NT2/D1 (cell line): ENCODE data around the gene MAGI2.

Experiments
- SUZ12 ChIP-seq: IDR thresholded peaks from 2 replicates; pipeline ENCODE4 v1.6.1; 2011; ENCODE audit not compliant: insufficient read length, insufficient read depth; ENCODE audit errors: extremely low read depth
- YY1 ChIP-seq: IDR thresholded peaks from 2 replicates; pipeline ENCODE4 v1.6.1; 2011; ENCODE audit not compliant: insufficient read length, insufficient read depth
- ZNF274 ChIP-seq: IDR thresholded peaks from 2 replicates; pipeline ENCODE4 v1.6.1; 2011; ENCODE audit warnings: mild to moderate bottlenecking, low read depth, low read length

- TF ChIP-seq SUZ12 (no peak), ZNF274 (no peak), YY1 (no peak)
Measured at GRCh38 chr7:79471699-79472098, 18.2 kb upstream of the MAGI2 start.
